ENCODE measurements around the gene CCDC34. TPM values are rescaled to one million over a fixed set of nuclear protein-coding genes. Genes with fewer than 3 reads are reported as not detected.

Gene CCDC34
- total RNA-seq, 4 donors from 2014 or later = 1.3 to 10.4 (median 5.2) TPM

DNA sequence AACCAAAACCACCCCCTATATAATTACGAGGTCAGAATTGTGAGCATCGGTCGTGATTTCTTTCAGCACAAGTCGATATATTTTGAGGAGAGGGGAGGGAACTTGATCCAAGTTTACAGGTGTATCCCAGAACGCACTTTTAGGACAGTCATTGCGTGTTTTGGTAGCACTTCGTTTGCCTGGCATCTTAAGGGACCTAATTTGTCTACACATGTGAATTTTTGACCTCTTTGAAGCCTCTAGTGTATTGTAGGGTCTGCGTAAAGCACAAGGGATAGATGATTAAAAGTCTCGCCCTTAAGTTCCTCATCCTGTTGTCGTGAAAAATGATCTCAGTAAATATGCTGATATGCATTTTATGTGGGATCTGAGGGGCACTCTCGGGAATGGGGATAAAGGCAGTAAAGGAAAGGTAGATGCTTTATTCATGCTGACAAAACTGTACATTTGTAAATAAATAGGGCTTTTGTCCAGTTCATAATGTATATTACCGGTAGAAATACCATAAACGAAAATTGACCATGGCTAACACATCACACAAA is 632 bp upstream of the CCDC34 start:
- intact Hi-C loops (cut with DNase I) = no loop called here

DNA sequence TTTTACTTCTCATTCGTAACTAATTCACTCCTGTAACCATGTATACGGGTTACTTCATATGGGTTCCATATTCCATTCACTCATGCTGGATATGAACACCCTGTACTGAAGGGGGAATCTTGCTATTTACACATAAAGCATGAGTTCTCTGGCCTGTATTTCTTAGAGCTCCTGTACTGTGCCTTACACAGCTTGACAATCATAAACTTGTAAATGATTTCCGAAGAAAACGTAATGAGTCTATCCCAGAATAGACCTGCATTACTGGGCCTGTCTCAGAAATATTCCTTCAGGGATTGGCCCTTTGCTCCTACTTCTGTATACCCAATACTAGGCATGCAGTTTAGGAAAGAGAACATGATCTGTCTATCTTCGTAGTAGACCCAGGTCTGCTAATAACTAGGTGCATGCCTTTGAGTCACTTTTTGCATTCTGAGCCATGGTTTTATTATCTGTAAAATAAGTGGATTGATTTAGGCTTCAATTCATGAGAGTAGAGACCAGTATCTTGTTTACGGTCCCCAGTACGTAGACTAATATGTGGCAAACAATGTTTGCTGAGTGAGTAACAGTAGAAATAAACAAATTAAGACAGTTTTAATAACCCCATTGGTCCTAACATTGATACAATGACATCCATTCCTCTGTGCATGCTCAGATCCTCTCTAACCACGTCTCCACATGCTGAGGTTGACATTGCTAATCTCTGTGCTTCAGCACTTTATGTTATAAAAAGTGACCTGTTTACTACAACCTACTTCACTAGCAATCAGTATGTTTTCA is 1.2 kb downstream of the CCDC34 start:
- no peaks in the 10 kb centered on the region for H3K9me3 ChIP-seq
- no peaks in the 10 kb centered on the region for H3K27me3 ChIP-seq
- no peaks in the 10 kb centered on the region for H3K36me3 ChIP-seq
- TF ChIP-seq, protein P1, sequence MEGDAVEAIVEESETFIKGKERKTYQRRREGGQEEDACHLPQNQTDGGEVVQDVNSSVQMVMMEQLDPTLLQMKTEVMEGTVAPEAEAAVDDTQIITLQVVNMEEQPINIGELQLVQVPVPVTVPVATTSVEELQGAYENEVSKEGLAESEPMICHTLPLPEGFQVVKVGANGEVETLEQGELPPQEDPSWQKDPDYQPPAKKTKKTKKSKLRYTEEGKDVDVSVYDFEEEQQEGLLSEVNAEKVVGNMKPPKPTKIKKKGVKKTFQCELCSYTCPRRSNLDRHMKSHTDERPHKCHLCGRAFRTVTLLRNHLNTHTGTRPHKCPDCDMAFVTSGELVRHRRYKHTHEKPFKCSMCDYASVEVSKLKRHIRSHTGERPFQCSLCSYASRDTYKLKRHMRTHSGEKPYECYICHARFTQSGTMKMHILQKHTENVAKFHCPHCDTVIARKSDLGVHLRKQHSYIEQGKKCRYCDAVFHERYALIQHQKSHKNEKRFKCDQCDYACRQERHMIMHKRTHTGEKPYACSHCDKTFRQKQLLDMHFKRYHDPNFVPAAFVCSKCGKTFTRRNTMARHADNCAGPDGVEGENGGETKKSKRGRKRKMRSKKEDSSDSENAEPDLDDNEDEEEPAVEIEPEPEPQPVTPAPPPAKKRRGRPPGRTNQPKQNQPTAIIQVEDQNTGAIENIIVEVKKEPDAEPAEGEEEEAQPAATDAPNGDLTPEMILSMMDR (IDR thresholded peaks at IDR 0.05) = no peak
- no peak for TF ChIP-seq POLR2A (IDR thresholded peaks at IDR 0.05)
- H3K4me1 ChIP-seq = peaks cover 13 to 64% (median 14%) of the 10 kb centered on the region in 3 donors
- DNase-seq = no peak
- intact Hi-C loops (cut with DNase I) = no loop called here
- peak overlapping the region in 1 of 4 donors; percentile 89 for H3K4me3 ChIP-seq
- no peak overlapping the region for H3K27ac ChIP-seq
- WGBS, 2 donors = 70 to 72% methylated on average over 8 of the region's 8 CpGs

More for the DNA sequence above, 632 bp upstream of the CCDC34 start:
- Histone ChIP-seq H3K27me3 (no peaks in the 10 kb centered on the region), H3K4me3 (peak overlapping the region; percentile 73 to 89 (median 76)), H3K4me1 (peaks cover 13 to 46% (median 14%) of the 10 kb centered on the region in 3 donors), H3K36me3 (peaks cover 0 to 16% (median 0%) of the 10 kb centered on the region in 3 donors), H3K9me3 (no peaks in the 10 kb centered on the region), H3K27ac (peak overlapping the region in 3 of 4 donors; percentile 65 to 66 (median 66))
- no peak for DNase-seq
- 30 to 33% methylated on average over 13 of the region's 13 CpGs for WGBS, 2 donors
- TF ChIP-seq, protein P1 (IDR thresholded peaks at IDR 0.05) = no peak
- no peak for TF ChIP-seq POLR2A (IDR thresholded peaks at IDR 0.05)

DNA sequence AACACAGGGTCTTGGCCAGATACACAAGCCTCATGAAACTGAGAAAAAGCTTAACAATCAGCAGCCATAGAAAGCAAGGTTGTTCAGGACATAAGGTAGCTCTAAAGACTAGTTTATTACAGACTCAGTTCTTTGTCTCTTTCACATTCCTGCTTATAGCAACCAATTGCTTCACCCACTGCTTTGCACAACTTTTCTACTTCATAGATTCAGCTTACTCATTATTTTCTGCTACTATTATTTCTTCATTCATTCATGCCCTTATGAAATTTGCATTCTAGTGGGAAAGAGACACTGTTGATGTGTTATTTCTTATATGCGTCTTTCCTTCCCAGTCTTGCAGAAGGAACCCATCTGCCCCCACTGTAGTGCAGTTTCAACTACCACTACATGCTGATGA is 4.7 kb downstream of the CCDC34 start:
- intact Hi-C loops (cut with DNase I) = no loop called here
- peaks cover 9 to 82% (median 10%) of the 10 kb centered on the region in 3 donors for H3K4me1 ChIP-seq
- H3K27ac ChIP-seq = peak overlapping the region in 1 of 4 donors; percentile 10
- DNase-seq = no peak
- no peaks in the 10 kb centered on the region for H3K36me3 ChIP-seq
- H3K4me3 ChIP-seq = no peak overlapping the region
- TF ChIP-seq, protein P1 (IDR thresholded peaks at IDR 0.05) = no peak
- TF ChIP-seq POLR2A (IDR thresholded peaks at IDR 0.05) = no peak
- no peaks in the 10 kb centered on the region for H3K27me3 ChIP-seq
- no peaks in the 10 kb centered on the region for H3K9me3 ChIP-seq
- 81 to 88% methylated on average over 1 of the region's 1 CpG for WGBS, 2 donors

- DNase-seq = no peak
- intact Hi-C loops (cut with DNase I) = no loop called here
- H3K4me1 ChIP-seq = peaks cover 5 to 75% (median 5%) of the 10 kb centered on the region in 3 donors
- no peaks in the 10 kb centered on the region for H3K27me3 ChIP-seq
- peak overlapping the region in 1 of 4 donors; percentile 42 for H3K27ac ChIP-seq
- no peak overlapping the region for H3K4me3 ChIP-seq
- no peak for TF ChIP-seq POLR2A (IDR thresholded peaks at IDR 0.05)
- TF ChIP-seq, protein P1 (IDR thresholded peaks at IDR 0.05) = no peak
- WGBS, 2 donors = 28 to 52% methylated on average over 4 of the region's 4 CpGs
- no peaks in the 10 kb centered on the region for H3K9me3 ChIP-seq
- H3K36me3 ChIP-seq = no peaks in the 10 kb centered on the region
These were observed 5.8 kb downstream of the CCDC34 start for GRCh38 chr11:27357250-27357649.

DNA sequence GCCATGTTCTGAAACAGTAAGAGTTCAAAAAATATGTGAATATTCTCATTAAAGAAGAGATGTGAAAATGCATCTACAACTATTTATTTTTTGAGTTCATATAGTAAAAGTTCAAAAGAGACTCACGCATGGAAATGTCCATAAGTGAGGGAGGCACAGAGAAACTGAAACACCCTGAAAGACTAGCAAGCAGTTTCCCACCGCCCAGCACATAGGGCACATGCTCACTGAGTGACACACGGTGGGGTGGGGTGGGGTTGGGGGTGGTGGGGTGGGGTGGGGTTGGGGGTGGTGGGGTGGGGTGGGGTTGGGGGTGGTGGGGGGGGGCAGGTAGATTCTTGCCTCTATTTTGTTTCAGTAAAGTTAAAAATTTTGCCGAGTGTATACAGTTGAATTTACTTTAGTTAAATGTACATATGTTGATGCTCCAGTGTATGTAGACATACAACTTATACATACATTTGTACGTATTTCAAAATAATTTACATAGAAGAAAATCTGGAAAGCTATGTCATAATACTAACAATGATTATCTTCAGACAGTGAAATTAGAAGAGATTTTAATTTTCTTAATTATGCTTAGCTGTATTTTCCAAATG is 6.3 kb downstream of the CCDC34 start:
- intact Hi-C loops (cut with DNase I) = no loop called here
- TF ChIP-seq, protein P1 (IDR thresholded peaks at IDR 0.05) = no peak
- TF ChIP-seq POLR2A (IDR thresholded peaks at IDR 0.05) = no peak
- WGBS, 2 donors = 79 to 84% methylated on average over 3 to 4 of the region's 5 CpGs

More for the DNA sequence above, 6.3 kb downstream of the CCDC34 start:
- H3K27me3 ChIP-seq = no peaks in the 10 kb centered on the region
- H3K36me3 ChIP-seq = no peaks in the 10 kb centered on the region
- peaks cover 0 to 70% (median 3%) of the 10 kb centered on the region in 3 donors for H3K4me1 ChIP-seq
- DNase-seq = no peak
- no peak overlapping the region for H3K27ac ChIP-seq
- no peak overlapping the region for H3K4me3 ChIP-seq
- no peaks in the 10 kb centered on the region for H3K9me3 ChIP-seq

Data from esophagus squamous epithelium (tissue), 5 donors.